IMR-90 (cell line): ENCODE results near the gene PAN3. TPM values are rescaled to one million over a fixed set of nuclear protein-coding genes. Genes with fewer than 3 reads are reported as not detected.
A peak's percentile ranks its signal among the peaks of the same experiment; 100 is the strongest.

Experiments used
- ATAC-seq: fragments of 200-7000 bp; cut with Tn5 transposase; 2 replicates; pipeline ENCODE4 v1.9.1; 2020; ENCODE audit warnings: low read depth, mild to moderate bottlenecking, moderate library complexity
- Bru-seq: library from RNA; stranded (reverse); fragments of 400-500 nt; gene quantifications from one replicate; lab custom pipeline; 2021; lab: Mats Ljungman, UMichigan
- BruChase-seq, 2 experiments: library from RNA; stranded (reverse); fragments of 400-500 nt; gene quantifications; one replicate each; lab custom pipeline; 2021; lab: Mats Ljungman, UMichigan
- BruUV-seq: library from RNA; stranded (reverse); fragments of 400-500 nt; replicated peaks from 2 replicates; lab custom pipeline; 2021; lab: Mats Ljungman, UMichigan
- CTCF ChIA-PET: fragments of 300-600 bp; formaldehyde crosslinking; extraction: SDS; loops from one replicate; lab custom pipeline; 2021; ENCODE audit warnings: antibody characterized with exemption; lab: Yijun Ruan, JAX
- POLR2A ChIA-PET: fragments of 300-600 bp; sonication (Branson Sonifier 250); formaldehyde crosslinking; loops from one replicate; lab custom pipeline; 2022; ENCODE audit warnings: antibody characterized with exemption; ENCODE audit not compliant: unreplicated experiment; lab: Charles Lee
- DNase-seq: peaks from one replicate; pipeline ENCODE4 v3.0.0; 2013
- H2AFZ ChIP-seq: replicated peaks from 2 replicates; pipeline ENCODE3; 2013; ENCODE audit warnings: low read length, mild to moderate bottlenecking; ENCODE audit not compliant: poor library complexity
- H2AK5ac ChIP-seq: 2 replicates; pipeline ENCODE4 v1.6.1; 2013; ENCODE audit warnings: low read depth, low read length, inconsistent platforms
- H2AK9ac ChIP-seq: replicated peaks from 2 replicates; pipeline ENCODE3; 2013; ENCODE audit warnings: mild to moderate bottlenecking, low read depth, low read length, moderate library complexity; ENCODE audit not compliant: poor library complexity
- H2BK120ac ChIP-seq: 2 replicates; pipeline ENCODE4 v1.6.1; 2013; ENCODE audit warnings: low read depth, low read length, inconsistent platforms
- H2BK15ac ChIP-seq: 3 replicates; pipeline ENCODE4 v1.6.1; 2013; ENCODE audit warnings: low read depth, low read length, inconsistent platforms
- H2BK20ac ChIP-seq: 2 replicates; pipeline ENCODE4 v1.6.1; 2013; ENCODE audit warnings: low read depth, mild to moderate bottlenecking, inconsistent platforms, low read length, moderate library complexity
- H2BK5ac ChIP-seq: 2 replicates; pipeline ENCODE4 v1.6.1; 2013; ENCODE audit warnings: mild to moderate bottlenecking, low read depth, low read length, inconsistent platforms; ENCODE audit not compliant: poor library complexity, severe bottlenecking
- H3K14ac ChIP-seq: replicated peaks from 2 replicates; pipeline ENCODE4 v1.6.1; 2013; ENCODE audit warnings: low read depth, low read length, inconsistent platforms
- H3K18ac ChIP-seq: 2 replicates; pipeline ENCODE4 v1.6.1; 2013; ENCODE audit warnings: low read depth, low read length, control low read depth
- H3K23ac ChIP-seq: 2 replicates; pipeline ENCODE4 v1.6.1; 2013; ENCODE audit warnings: low read depth, low read length, inconsistent platforms
- H3K27ac ChIP-seq: 2 replicates; pipeline ENCODE4 v1.5.1; 2013; ENCODE audit warnings: mild to moderate bottlenecking, control low read depth, low read length; ENCODE audit not compliant: insufficient read depth
- H3K27me3 ChIP-seq: 2 replicates; pipeline ENCODE4 v1.6.1; 2013; ENCODE audit warnings: low read length; ENCODE audit not compliant: control insufficient read depth, insufficient read depth
- H3K36me3 ChIP-seq: 2 replicates; pipeline ENCODE4 v1.6.1; 2013; ENCODE audit warnings: low read length, mixed read lengths; ENCODE audit not compliant: control insufficient read depth, insufficient read depth
- H3K4ac ChIP-seq: 2 replicates; pipeline ENCODE4 v1.6.1; 2013; ENCODE audit warnings: low read depth, low read length, inconsistent platforms
- H3K4me1 ChIP-seq: 2 replicates; pipeline ENCODE4 v1.6.1; 2013; ENCODE audit warnings: low read length, mixed read lengths; ENCODE audit not compliant: control insufficient read depth, insufficient read depth
- H3K4me2 ChIP-seq: 2 replicates; pipeline ENCODE4 v1.6.1; 2013; ENCODE audit warnings: low read depth, mild to moderate bottlenecking, control low read depth, low read length, moderate library complexity
- H3K4me3 ChIP-seq: 2 replicates; pipeline ENCODE4 v1.5.1; 2013; ENCODE audit warnings: low read depth, mild to moderate bottlenecking, control low read depth, low read length, moderate library complexity; ENCODE audit not compliant: insufficient read depth
- H3K56ac ChIP-seq: 2 replicates; pipeline ENCODE4 v1.6.1; 2013; ENCODE audit warnings: low read length, inconsistent platforms; ENCODE audit not compliant: insufficient read depth; ENCODE audit errors: extremely low read depth
- H3K79me1 ChIP-seq, 2 experiments: 2 replicates each; pipeline ENCODE4 v1.6.1; 2013; ENCODE audit warnings: low read length in 2 of 2, inconsistent platforms in 1 of 2, low read depth in 1 of 2
- H3K9ac ChIP-seq: 2 replicates; pipeline ENCODE4 v1.6.1; 2013; ENCODE audit warnings: low read depth, low read length, control low read depth
- H3K9me1 ChIP-seq: 2 replicates; pipeline ENCODE4 v1.6.1; 2013; ENCODE audit warnings: low read length, inconsistent platforms; ENCODE audit not compliant: insufficient read depth
- H3K9me3 ChIP-seq: 2 replicates; pipeline ENCODE4 v1.6.1; 2013; ENCODE audit warnings: low read length; ENCODE audit not compliant: control insufficient read depth, insufficient read depth
- H4K20me1 ChIP-seq: 2 replicates; pipeline ENCODE4 v1.6.1; 2013; ENCODE audit warnings: low read length, inconsistent platforms; ENCODE audit not compliant: insufficient read depth
- H4K5ac ChIP-seq: 2 replicates; pipeline ENCODE4 v1.6.1; 2013; ENCODE audit warnings: mild to moderate bottlenecking, low read depth, low read length, control low read depth
- H4K8ac ChIP-seq, 2 experiments: 2 replicates each; pipeline ENCODE4 v1.6.1; 2013; ENCODE audit warnings: low read depth in 2 of 2, low read length in 2 of 2, control low read depth in 1 of 2, inconsistent platforms in 1 of 2
- H4K91ac ChIP-seq: 2 replicates; pipeline ENCODE4 v1.6.1; 2013; ENCODE audit warnings: low read depth, low read length, inconsistent platforms; ENCODE audit not compliant: insufficient read depth
- CHD1 ChIP-seq: IDR thresholded peaks from 2 replicates; pipeline ENCODE4 v1.6.1; 2012; ENCODE audit warnings: low read depth, low read length, improper control_type of control experiment
- CTCF ChIP-seq: conservative IDR thresholded peaks from 2 replicates; pipeline ENCODE4 v1.5.1; 2012; ENCODE audit warnings: mild to moderate bottlenecking, low read depth, low read length, improper control_type of control experiment
- ELK1 ChIP-seq: fragments of 150-350 bp; IDR thresholded peaks from 2 replicates; pipeline ENCODE4 v1.6.1; 2016; ENCODE audit warnings: low read depth, mild to moderate bottlenecking, low read length, moderate library complexity, borderline replicate concordance
- FOS ChIP-seq: fragments of 150-350 bp; IDR thresholded peaks from 2 replicates; pipeline ENCODE4 v1.6.1; 2016; ENCODE audit warnings: low read depth, low read length
- MAZ ChIP-seq: IDR thresholded peaks from 2 replicates; pipeline ENCODE4 v1.6.1; 2012; ENCODE audit warnings: low read depth, mild to moderate bottlenecking, low read length, improper control_type of control experiment, moderate library complexity, borderline replicate concordance
- MXI1 ChIP-seq: IDR thresholded peaks from 2 replicates; pipeline ENCODE4 v1.6.1; 2012; ENCODE audit warnings: low read depth, mild to moderate bottlenecking, low read length, moderate library complexity, borderline replicate concordance
- RAD21 ChIP-seq: IDR thresholded peaks from 2 replicates; pipeline ENCODE4 v1.6.1; 2012; ENCODE audit warnings: low read length, improper control_type of control experiment
- WGBS, 2 experiments: methylation state at CpG; one replicate each; pipeline versions ENCODE4 v1.1.5 to v1.1.7; 2013; ENCODE audit warnings: missing lambda C conversion rate in 2 of 2; ENCODE audit not compliant: insufficient read length in 1 of 2; ENCODE audit errors: extremely low coverage in 2 of 2; 5-methylcytosine and 5-hydroxymethylcytosine counted together
- dilution Hi-C: fragments of 300-500 bp; cut with HindIII; formaldehyde crosslinking; loops from one replicate; pipeline ENCODE4 v1.14.3; 2018; ENCODE audit warnings: low sequenced_read_pairs; ENCODE audit not compliant: unreplicated experiment
- in situ Hi-C: fragments of 300-500 bp; cut with MboI; formaldehyde crosslinking; loops from 3 replicates; pipeline ENCODE4 v1.14.3; 2019; ENCODE audit warnings: low sequenced_read_pairs, inconsistent platforms, mixed read lengths
- intact Hi-C: fragments of 100-400 bp; cut with micrococcal nuclease; formaldehyde crosslinking; loops from 2 replicates; pipeline ENCODE4 v1.10.0; 2022
- long read RNA-seq: library from polyadenylated mRNA; unstranded; transcript quantifications from one replicate; pipeline ENCODE4 v2.0.0, GENCODE V29; 2021; ENCODE audit not compliant: unreplicated experiment
- polyA plus RNA-seq, 3 experiments: library from polyadenylated mRNA; depleted of rRNA; stranded (reverse); fragments of >200 nt; gene quantifications; 2 replicates each; pipeline ENCODE4 v1.2.3, GENCODE V29; 2012; ENCODE audit warnings: low replicate concordance in 1 of 3
- total RNA-seq: library from RNA; depleted of rRNA; stranded (reverse); fragments of >200 nt; gene quantifications from 2 replicates; pipeline ENCODE4 v1.2.3, GENCODE V29; 2012; rRNA removed

The PAN3 gene, protein sequence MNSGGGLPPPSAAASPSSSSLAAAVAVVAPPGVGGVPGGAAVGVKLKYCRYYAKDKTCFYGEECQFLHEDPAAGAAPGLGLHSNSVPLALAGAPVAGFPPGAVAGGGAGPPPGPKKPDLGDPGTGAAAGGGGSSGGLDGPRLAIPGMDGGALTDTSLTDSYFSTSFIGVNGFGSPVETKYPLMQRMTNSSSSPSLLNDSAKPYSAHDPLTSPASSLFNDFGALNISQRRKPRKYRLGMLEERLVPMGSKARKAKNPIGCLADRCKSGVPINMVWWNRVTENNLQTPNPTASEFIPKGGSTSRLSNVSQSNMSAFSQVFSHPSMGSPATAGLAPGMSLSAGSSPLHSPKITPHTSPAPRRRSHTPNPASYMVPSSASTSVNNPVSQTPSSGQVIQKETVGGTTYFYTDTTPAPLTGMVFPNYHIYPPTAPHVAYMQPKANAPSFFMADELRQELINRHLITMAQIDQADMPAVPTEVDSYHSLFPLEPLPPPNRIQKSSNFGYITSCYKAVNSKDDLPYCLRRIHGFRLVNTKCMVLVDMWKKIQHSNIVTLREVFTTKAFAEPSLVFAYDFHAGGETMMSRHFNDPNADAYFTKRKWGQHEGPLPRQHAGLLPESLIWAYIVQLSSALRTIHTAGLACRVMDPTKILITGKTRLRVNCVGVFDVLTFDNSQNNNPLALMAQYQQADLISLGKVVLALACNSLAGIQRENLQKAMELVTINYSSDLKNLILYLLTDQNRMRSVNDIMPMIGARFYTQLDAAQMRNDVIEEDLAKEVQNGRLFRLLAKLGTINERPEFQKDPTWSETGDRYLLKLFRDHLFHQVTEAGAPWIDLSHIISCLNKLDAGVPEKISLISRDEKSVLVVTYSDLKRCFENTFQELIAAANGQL
- total RNA-seq = 12.8 and 15.1 TPM in 2 replicates
- 5.1 and 6.6 TPM in 2 replicates for polyA plus RNA-seq (2012; rRNA removed)
- polyA plus RNA-seq (2012; cell fraction: cytosol; rRNA removed) = 1.8 TPM in 2 replicates
- polyA plus RNA-seq (2012; cell fraction: nucleus; rRNA removed; ENCODE audit: low replicate concordance) = 3.1 and 19.2 TPM in 2 replicates
- percentile 89 among the genes with signal in this experiment for Bru-seq, nascent RNA
- percentile 87 among the genes with signal in this experiment for BruChase-seq, experiment 1, labeled RNA remaining after a 6-hour chase
- percentile 92 among the genes with signal in this experiment for BruChase-seq, experiment 2, labeled RNA remaining after a 2-hour chase
- long read RNA-seq, partial matches to known transcripts = 3 of 5 reads
- long read RNA-seq, other reads (novel, unspliced or antisense) = 2 of 5 reads

DNA sequence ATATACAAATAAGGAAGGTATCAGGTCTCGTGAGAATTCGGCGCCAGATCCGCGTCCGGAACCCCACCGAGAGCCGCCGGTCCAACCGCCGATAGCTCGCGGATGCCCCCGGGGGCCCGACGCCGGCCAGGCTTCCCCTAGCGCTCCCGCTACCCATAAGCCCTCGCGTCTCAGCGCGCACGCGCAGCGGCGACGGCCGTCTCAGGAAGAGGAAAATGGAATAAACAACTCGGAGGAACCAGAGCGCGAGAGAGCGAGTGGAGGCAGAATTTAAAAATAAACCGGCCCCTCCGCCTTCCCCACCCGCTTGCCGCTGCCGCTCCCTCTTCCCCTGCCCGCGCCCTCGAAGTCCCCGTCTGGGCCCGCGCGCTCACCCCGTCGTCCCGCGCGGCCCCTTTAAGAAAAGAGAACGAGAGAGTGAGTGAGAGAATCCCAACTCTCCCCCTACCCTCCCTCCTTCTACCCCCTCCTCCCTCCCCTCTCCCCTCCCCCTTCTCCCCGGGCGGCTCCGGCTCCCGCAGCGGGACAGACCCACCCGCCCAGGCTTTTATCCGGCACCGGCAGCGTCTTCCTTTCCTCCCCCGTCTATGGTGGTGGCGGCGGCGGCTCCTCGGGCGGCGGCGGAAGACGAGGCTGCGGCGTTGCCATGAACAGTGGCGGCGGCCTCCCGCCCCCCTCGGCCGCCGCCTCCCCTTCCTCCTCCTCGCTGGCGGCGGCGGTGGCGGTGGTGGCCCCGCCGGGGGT lies at the start of gene PAN3:
Gene PAN3, plus strand, starts transcription at position 534 of the 744 bp plus-strand sequence. Its CDS starts 113 bp downstream, at position 647.
- H4K91ac ChIP-seq = peak within 1 kb of the TSS; percentile 78
- ATAC-seq (peak; percentile 74), DNase-seq (peak; percentile 89)
- H2BK15ac ChIP-seq = no peak within 1 kb of the TSS
- H2BK20ac ChIP-seq = no peak within 1 kb of the TSS
- H3K4me1 ChIP-seq = peaks cover 5% of the 10 kb centered on the region
- peak within 1 kb of the TSS; percentile 64; the same call in 1 of the 2 replicates for H2BK120ac ChIP-seq
- intact Hi-C loops = loop anchor here (2.0 to 5.0 kb wide), 4 partner anchors 141 to 521 kb away; partner anchors contain the start of gene POMP
- no CpG with 5 or more reads among the region's 84 CpGs for WGBS, 2 experiments
- H3K4me2 ChIP-seq = peak within 1 kb of the TSS; percentile 97
- CTCF ChIA-PET = interaction anchor here (0.5 kb wide), 1 partner anchor 533 kb away, joined by 5 read pairs; no protein-coding TSS in a partner anchor
- H3K14ac ChIP-seq = peak within 1 kb of the TSS; percentile 96
- no TSS peak for BruUV-seq
- peak within 1 kb of the TSS; percentile 66; the same call in 1 of the 2 replicates for H2AK5ac ChIP-seq
- peak within 1 kb of the TSS; percentile 97 for H2AK9ac ChIP-seq
- in situ Hi-C loops = no loop called here
- peak within 1 kb of the TSS; percentile 96 for H3K27ac ChIP-seq
- peaks cover 39% of the 10 kb centered on the region for H4K20me1 ChIP-seq
- peak within 1 kb of the TSS; percentile 86 for H3K4ac ChIP-seq
- no peaks in the 10 kb centered on the region for H3K9me3 ChIP-seq
- POLR2A ChIA-PET = interaction anchor here (0.7 to 1.0 kb wide), 3 partner anchors 10 to 186 kb away, joined by 3 to 5 read pairs (median 5); no protein-coding TSS in a partner anchor
- peak within 1 kb of the TSS; percentile 84 for H3K56ac ChIP-seq
- peaks cover 3% of the 10 kb centered on the region; the same call in 1 of the 2 replicates for H3K9me1 ChIP-seq
- peak within 1 kb of the TSS; percentile 98 for H3K23ac ChIP-seq
- peaks cover 13 to 53% of the 10 kb centered on the region in 2 experiments for H3K79me1 ChIP-seq
- dilution Hi-C loops = no loop called here
- H3K18ac ChIP-seq = peak within 1 kb of the TSS; percentile 58
- H2BK5ac ChIP-seq = peak within 1 kb of the TSS; percentile 86
- H3K9ac ChIP-seq = peak within 1 kb of the TSS; percentile 98
- H4K8ac ChIP-seq = peak within 1 kb of the TSS; percentile 86 to 92
- peak within 1 kb of the TSS; percentile 93 for H2AFZ ChIP-seq
- H4K5ac ChIP-seq = peak within 1 kb of the TSS; percentile 81
- H3K27me3 ChIP-seq = no peaks in the 10 kb centered on the region
- H3K4me3 ChIP-seq = peak within 1 kb of the TSS; percentile 81
- H3K36me3 ChIP-seq = no peaks in the 10 kb centered on the region
- peak; percentile 21; the same call in 1 of the 2 replicates for TF ChIP-seq CTCF
- TF ChIP-seq RAD21 = peak; percentile 25; the same call in 1 of the 2 replicates
- TF ChIP-seq MXI1 = no peak; the same call in 1 of the 2 replicates
- peak; percentile 42 for TF ChIP-seq MAZ
- TF ChIP-seq FOS = no peak
- no peak for TF ChIP-seq CHD1
- no peak for TF ChIP-seq ELK1
